Nephron progenitor cell (in vitro differentiated cells): ENCODE results near the gene SMCHD1.
"Not testable (repeated sequence)": the region's sequence is repeated elsewhere in the genome, so short reads cannot be mapped to it uniquely, and the experiment has no call there.

Experiments
- DNase-seq: peaks from one replicate; pipeline ENCODE4 v3.0.0; 2021
- H3K27ac Mint-ChIP-seq: 2 replicates; pipeline ENCODE4 v1.8.0; 2021; ENCODE audit warnings: mild to moderate bottlenecking, moderate library complexity, mixed read lengths
- H3K27me3 Mint-ChIP-seq: 2 replicates; pipeline ENCODE4 v1.8.0; 2021; ENCODE audit warnings: mild to moderate bottlenecking, low read depth, mixed read lengths; ENCODE audit not compliant: poor library complexity
- H3K36me3 Mint-ChIP-seq: 2 replicates; pipeline ENCODE4 v1.8.0; 2021; ENCODE audit warnings: low read depth, mixed read lengths
- H3K4me1 Mint-ChIP-seq: 2 replicates; pipeline ENCODE4 v1.8.0; 2021; ENCODE audit warnings: mixed read lengths
- H3K4me3 Mint-ChIP-seq: 2 replicates; pipeline ENCODE4 v1.8.0; 2021; ENCODE audit warnings: mild to moderate bottlenecking, moderate library complexity, mixed read lengths
- H3K9me3 Mint-ChIP-seq: 2 replicates; pipeline ENCODE4 v1.8.0; 2021; ENCODE audit warnings: mild to moderate bottlenecking, moderate library complexity, mixed read lengths
- TF ChIP-seq, protein P1 (sequence below): fragments of 200-600 bp; sonication (generic); IDR thresholded peaks from 2 replicates; pipeline ENCODE4 v1.5.0; 2021; ENCODE audit warnings: antibody characterized with exemption

The SMCHD1 gene

DNA sequence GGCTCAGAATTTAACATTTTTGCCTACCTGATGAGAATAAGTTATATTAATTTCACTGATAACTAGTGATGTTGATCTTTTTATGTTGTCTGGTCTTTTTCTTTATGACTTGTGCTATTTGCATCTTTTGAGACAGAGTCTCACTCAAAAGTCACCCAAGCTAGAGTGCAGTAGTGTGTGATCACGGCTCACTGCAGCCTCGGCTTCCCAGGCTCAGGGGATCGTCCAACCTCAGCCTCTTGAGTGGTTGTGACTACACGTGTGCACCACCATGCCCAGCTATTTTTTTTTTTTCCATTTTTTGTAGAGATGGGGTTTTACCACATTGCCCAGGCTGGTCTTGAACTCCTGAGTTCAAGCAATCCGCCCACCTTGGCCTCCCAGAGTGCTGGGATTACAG lies 7.5 kb downstream of the SMCHD1 start:
- Mint-ChIP-seq H3K27ac (peak overlapping the region; percentile 13), H3K9me3 (peaks cover 28% of the 10 kb centered on the region), H3K4me3 (no peak overlapping the region), H3K36me3 (peaks cover 65% of the 10 kb centered on the region), H3K27me3 (no peaks in the 10 kb centered on the region), H3K4me1 (peaks cover 4% of the 10 kb centered on the region)
- no peak for DNase-seq
- TF ChIP-seq, protein P1, sequence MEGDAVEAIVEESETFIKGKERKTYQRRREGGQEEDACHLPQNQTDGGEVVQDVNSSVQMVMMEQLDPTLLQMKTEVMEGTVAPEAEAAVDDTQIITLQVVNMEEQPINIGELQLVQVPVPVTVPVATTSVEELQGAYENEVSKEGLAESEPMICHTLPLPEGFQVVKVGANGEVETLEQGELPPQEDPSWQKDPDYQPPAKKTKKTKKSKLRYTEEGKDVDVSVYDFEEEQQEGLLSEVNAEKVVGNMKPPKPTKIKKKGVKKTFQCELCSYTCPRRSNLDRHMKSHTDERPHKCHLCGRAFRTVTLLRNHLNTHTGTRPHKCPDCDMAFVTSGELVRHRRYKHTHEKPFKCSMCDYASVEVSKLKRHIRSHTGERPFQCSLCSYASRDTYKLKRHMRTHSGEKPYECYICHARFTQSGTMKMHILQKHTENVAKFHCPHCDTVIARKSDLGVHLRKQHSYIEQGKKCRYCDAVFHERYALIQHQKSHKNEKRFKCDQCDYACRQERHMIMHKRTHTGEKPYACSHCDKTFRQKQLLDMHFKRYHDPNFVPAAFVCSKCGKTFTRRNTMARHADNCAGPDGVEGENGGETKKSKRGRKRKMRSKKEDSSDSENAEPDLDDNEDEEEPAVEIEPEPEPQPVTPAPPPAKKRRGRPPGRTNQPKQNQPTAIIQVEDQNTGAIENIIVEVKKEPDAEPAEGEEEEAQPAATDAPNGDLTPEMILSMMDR = no peak

- Mint-ChIP-seq H3K27ac (no peak overlapping the region), H3K27me3 (peaks cover 2% of the 10 kb centered on the region), H3K4me1 (peaks cover 6% of the 10 kb centered on the region), H3K9me3 (no peaks in the 10 kb centered on the region), H3K36me3 (peaks cover 88% of the 10 kb centered on the region), H3K4me3 (no peak overlapping the region)
- no peak for DNase-seq
- TF ChIP-seq, protein P1 = no peak
Observed at GRCh38 chr18:2672410-2672809, 16.9 kb downstream of the SMCHD1 start.

GRCh38 chr18:2672872-2673271 lies 17.3 kb downstream of the SMCHD1 start:
- Mint-ChIP-seq H3K36me3 (peaks cover 91% of the 10 kb centered on the region), H3K4me3 (no peak overlapping the region), H3K27ac (peak overlapping the region; percentile 55), H3K9me3 (no peaks in the 10 kb centered on the region), H3K27me3 (peaks cover 2% of the 10 kb centered on the region), H3K4me1 (peaks cover 6% of the 10 kb centered on the region)
- TF ChIP-seq, protein P1 = no peak
- no peak for DNase-seq

GRCh38 chr18:2678933-2679332 lies 23.4 kb downstream of the SMCHD1 start:
- not testable (repeated sequence) for H3K4me3 Mint-ChIP-seq, H3K27me3 Mint-ChIP-seq, H3K27ac Mint-ChIP-seq, DNase-seq
- Mint-ChIP-seq H3K36me3 (peaks cover 81% of the 10 kb centered on the region), H3K4me1 (peaks cover 13% of the 10 kb centered on the region), H3K9me3 (peaks cover 11% of the 10 kb centered on the region)

- Mint-ChIP-seq H3K36me3 (peaks cover 85% of the 10 kb centered on the region), H3K27ac (peak overlapping the region; percentile 60)
Observed at GRCh38 chr18:2680216-2680792, 24.8 kb downstream of the SMCHD1 start.

GRCh38 chr18:2681993-2682603 lies 26.6 kb downstream of the SMCHD1 start:
- Mint-ChIP-seq H3K36me3 (peaks cover 86% of the 10 kb centered on the region), H3K27ac (peak overlapping the region; percentile 27), H3K27me3 (peaks cover 2% of the 10 kb centered on the region), H3K4me3 (no peak overlapping the region), H3K9me3 (peaks cover 37% of the 10 kb centered on the region), H3K4me1 (peaks cover 7% of the 10 kb centered on the region)
- DNase-seq = no peak
- TF ChIP-seq, protein P1 = no peak

More at GRCh38 chr18:2680216-2680792, 24.8 kb downstream of the SMCHD1 start:
- DNase-seq = no peak
- TF ChIP-seq, protein P1 = no peak
- no peaks in the 10 kb centered on the region for H3K27me3 Mint-ChIP-seq
- H3K4me1 Mint-ChIP-seq = peaks cover 13% of the 10 kb centered on the region
- peaks cover 20% of the 10 kb centered on the region for H3K9me3 Mint-ChIP-seq
- no peak overlapping the region for H3K4me3 Mint-ChIP-seq
